SU-DHL-6 (cell line): ENCODE measurements around the gene TIMM22.

Experiments
- H2AFZ ChIP-seq: fragments of 200-600 bp; sonication (generic); 2 replicates; pipeline ENCODE4 v1.6.1; 2014; ENCODE audit warnings: low read depth, mild to moderate bottlenecking, moderate library complexity, mixed read lengths, antibody characterized with exemption, low read length; ENCODE audit not compliant: severe bottlenecking
- H3F3A ChIP-seq: fragments of 200-600 bp; shearing (Covaris generic); 2 replicates; pipeline ENCODE4 v1.6.0; 2016; ENCODE audit warnings: antibody characterized with exemption, mild to moderate bottlenecking; ENCODE audit not compliant: insufficient read depth
- H3K27ac ChIP-seq: fragments of 200-600 bp; sonication (generic); 2 replicates; pipeline ENCODE4 v1.5.1; 2016; ENCODE audit warnings: low read depth, mild to moderate bottlenecking, low read length, moderate library complexity, mixed read lengths
- H3K27me3 ChIP-seq: fragments of 200-600 bp; sonication (generic), shearing (Covaris generic); 2 replicates; pipeline ENCODE4 v1.6.0; 2014; ENCODE audit warnings: mild to moderate bottlenecking, low read length
- H3K36me3 ChIP-seq: fragments of 200-600 bp; sonication (generic); 2 replicates; pipeline ENCODE4 v1.6.1; 2014; ENCODE audit warnings: mild to moderate bottlenecking, low read length, mixed read lengths
- H3K4me2 ChIP-seq: fragments of 300-600, 200-600 bp; shearing (Covaris generic), sonication (generic); 2 replicates; pipeline ENCODE4 v1.6.0; 2014; ENCODE audit warnings: low read length, low read depth, mild to moderate bottlenecking; ENCODE audit not compliant: poor library complexity, severe bottlenecking
- H3K4me3 ChIP-seq: fragments of 200-600 bp; sonication (generic); 2 replicates; pipeline ENCODE4 v1.5.1; 2014; ENCODE audit warnings: antibody characterized with exemption, low read length, mild to moderate bottlenecking, mixed read lengths; ENCODE audit not compliant: insufficient read depth, poor library complexity, severe bottlenecking
- H3K79me2 ChIP-seq: fragments of 200-600 bp; sonication (generic); 2 replicates; pipeline ENCODE4 v1.6.1; 2014; ENCODE audit warnings: mild to moderate bottlenecking, low read length, moderate library complexity; ENCODE audit not compliant: insufficient read depth
- H3K9ac ChIP-seq: fragments of 200-600 bp; sonication (generic); 2 replicates; pipeline ENCODE4 v1.7.0; 2014; ENCODE audit warnings: mild to moderate bottlenecking, low read length
- H3K9me2 ChIP-seq: fragments of 200-600 bp; sonication (generic); replicated peaks from 2 replicates; pipeline ENCODE4 v1.6.1; 2014; ENCODE audit warnings: low read length; ENCODE audit not compliant: insufficient read depth
- H3K9me3 ChIP-seq: fragments of 200-600 bp; sonication (generic); 2 replicates; pipeline ENCODE4 v1.6.1; 2014; ENCODE audit warnings: low read length, mixed read lengths; ENCODE audit not compliant: insufficient read depth
- H4K20me1 ChIP-seq: fragments of 200-600 bp; sonication (generic); 2 replicates; pipeline ENCODE4 v1.6.1; 2014; ENCODE audit warnings: low read depth, mild to moderate bottlenecking, antibody characterized with exemption, low read length, moderate library complexity, mixed read lengths
- EZH2phosphoT487 ChIP-seq: fragments of 200-600 bp; sonication (generic), shearing (Covaris generic); conservative IDR thresholded peaks from 2 replicates; pipeline ENCODE4 v1.6.1; 2018; ENCODE audit warnings: mild to moderate bottlenecking, antibody characterized with exemption, low read length, moderate library complexity, mixed read lengths
- TF ChIP-seq, protein P1 (sequence below): fragments of 200-600 bp; sonication (generic); IDR thresholded peaks from one replicate; pipeline ENCODE4 v1.5.1; 2017; ENCODE audit warnings: antibody characterized with exemption, mild to moderate bottlenecking, low read length, moderate library complexity; ENCODE audit not compliant: insufficient read depth, poor library complexity, severe bottlenecking

Gene TIMM22

DNA sequence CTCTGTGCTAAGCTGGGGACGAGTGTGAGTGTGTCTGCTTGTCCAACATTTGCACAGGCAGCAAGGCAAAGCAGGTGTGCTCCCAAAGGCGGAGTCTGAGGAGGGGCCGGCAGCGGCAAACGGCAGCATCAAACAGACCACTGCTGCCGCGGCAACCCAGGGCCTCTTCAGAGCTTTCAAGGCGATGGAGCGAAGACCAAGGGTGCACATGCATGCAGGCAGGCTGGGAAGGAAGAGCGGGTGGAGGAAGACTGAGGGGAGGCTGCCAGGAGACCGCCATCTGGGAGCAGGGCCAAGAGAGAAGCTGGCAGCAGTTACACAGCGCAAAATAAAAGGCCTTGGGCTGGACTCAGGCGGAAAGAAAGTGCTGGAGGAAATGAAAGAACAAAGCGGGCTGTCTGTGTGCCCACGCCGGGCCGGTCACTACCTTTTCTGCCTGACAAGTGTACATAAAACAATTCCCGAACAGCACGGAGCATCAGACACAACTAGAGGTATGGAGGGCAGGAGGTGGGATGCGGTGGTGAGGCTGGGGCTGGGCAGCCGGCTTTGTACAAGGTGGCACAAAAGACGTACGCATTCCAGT lies 8.5 kb downstream of the TIMM22 start:
- Histone ChIP-seq H3K27me3 (no peaks in the 10 kb centered on the region), H3K9me3 (no peaks in the 10 kb centered on the region), H4K20me1 (no peaks in the 10 kb centered on the region), H3K9me2 (no peaks in the 10 kb centered on the region), H2AFZ (no peak overlapping the region), H3K4me2 (no peak overlapping the region), H3K36me3 (no peaks in the 10 kb centered on the region), H3K27ac (no peak overlapping the region), H3F3A (no peaks in the 10 kb centered on the region), H3K79me2 (no peaks in the 10 kb centered on the region), H3K9ac (no peak overlapping the region), H3K4me3 (no peak overlapping the region)
- TF ChIP-seq, protein P1, sequence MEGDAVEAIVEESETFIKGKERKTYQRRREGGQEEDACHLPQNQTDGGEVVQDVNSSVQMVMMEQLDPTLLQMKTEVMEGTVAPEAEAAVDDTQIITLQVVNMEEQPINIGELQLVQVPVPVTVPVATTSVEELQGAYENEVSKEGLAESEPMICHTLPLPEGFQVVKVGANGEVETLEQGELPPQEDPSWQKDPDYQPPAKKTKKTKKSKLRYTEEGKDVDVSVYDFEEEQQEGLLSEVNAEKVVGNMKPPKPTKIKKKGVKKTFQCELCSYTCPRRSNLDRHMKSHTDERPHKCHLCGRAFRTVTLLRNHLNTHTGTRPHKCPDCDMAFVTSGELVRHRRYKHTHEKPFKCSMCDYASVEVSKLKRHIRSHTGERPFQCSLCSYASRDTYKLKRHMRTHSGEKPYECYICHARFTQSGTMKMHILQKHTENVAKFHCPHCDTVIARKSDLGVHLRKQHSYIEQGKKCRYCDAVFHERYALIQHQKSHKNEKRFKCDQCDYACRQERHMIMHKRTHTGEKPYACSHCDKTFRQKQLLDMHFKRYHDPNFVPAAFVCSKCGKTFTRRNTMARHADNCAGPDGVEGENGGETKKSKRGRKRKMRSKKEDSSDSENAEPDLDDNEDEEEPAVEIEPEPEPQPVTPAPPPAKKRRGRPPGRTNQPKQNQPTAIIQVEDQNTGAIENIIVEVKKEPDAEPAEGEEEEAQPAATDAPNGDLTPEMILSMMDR, result no peak
- TF ChIP-seq EZH2phosphoT487, result no peak

DNA sequence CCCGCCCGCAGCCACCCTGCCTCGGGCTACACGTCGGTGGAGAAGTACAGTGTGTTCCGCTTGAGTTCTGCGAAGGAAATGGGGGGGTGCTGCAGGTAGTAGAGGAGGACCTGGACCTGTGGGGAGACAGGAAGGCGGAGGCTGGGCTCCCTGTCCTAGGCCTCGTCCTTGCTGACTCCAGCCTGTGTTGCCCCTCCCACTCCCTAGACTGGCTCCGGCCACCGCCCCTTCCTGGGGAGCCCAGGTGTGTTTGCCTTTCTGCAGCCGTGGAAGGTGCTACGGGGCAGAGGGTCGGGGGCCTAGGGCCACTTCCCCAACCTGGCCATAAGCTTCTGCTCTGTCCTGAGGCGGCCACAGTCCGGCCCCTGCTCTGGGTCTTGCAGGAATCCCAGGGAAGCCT lies 9.1 kb downstream of the TIMM22 start:
- Histone ChIP-seq H2AFZ (no peak overlapping the region), H3K36me3 (no peaks in the 10 kb centered on the region), H3K79me2 (no peaks in the 10 kb centered on the region), H3K9me3 (no peaks in the 10 kb centered on the region), H3K4me2 (no peak overlapping the region), H3K9ac (no peak overlapping the region), H4K20me1 (no peaks in the 10 kb centered on the region), H3K4me3 (no peak overlapping the region), H3K27me3 (no peaks in the 10 kb centered on the region), H3F3A (no peaks in the 10 kb centered on the region), H3K9me2 (no peaks in the 10 kb centered on the region), H3K27ac (no peak overlapping the region)
- TF ChIP-seq, protein P1, result no peak
- no peak for TF ChIP-seq EZH2phosphoT487

DNA sequence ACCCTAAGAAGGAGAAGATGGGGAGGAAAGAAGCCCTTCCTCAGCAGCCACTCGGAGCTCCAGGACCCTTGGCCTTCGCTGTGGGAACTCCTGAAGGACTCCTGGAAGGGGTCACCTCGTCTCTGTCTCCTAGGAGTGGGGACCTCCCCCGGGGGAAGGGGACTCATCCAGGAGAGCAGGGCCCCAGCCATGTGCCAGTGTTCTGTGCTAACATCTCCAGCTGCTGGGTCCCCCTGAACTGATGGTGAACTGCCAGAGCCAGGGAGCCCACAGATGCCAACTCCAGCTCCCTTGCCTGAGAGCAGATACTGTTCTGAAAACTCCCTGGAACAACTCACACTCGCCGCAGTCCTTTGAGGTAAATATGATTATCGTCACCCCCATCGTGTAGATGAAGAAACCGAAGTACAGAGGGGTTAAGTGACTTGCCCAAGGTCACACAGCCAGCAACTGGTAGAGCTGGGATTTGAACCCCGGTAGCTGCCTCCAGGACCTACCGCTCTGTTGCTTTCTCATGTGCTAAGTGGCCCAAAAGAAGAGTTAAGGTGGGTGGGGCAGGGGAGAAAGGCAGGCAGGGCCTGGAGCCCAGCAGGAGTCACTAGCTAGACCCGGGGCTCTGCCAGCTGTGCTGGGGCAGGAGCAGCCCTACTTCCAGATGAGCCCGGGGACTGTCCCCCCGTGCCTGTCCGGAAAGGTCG lies 10.5 kb downstream of the TIMM22 start:
- Histone ChIP-seq H2AFZ (no peak overlapping the region), H3K27ac (no peak overlapping the region), H3K9ac (no peak overlapping the region), H3K9me2 (no peaks in the 10 kb centered on the region), H4K20me1 (no peaks in the 10 kb centered on the region), H3K27me3 (no peaks in the 10 kb centered on the region), H3K4me2 (no peak overlapping the region), H3K36me3 (no peaks in the 10 kb centered on the region), H3K4me3 (no peak overlapping the region), H3K9me3 (no peaks in the 10 kb centered on the region), H3K79me2 (no peaks in the 10 kb centered on the region), H3F3A (no peaks in the 10 kb centered on the region)
- TF ChIP-seq, protein P1, result no peak
- TF ChIP-seq EZH2phosphoT487, result no peak
